Dendritic cell treated with granulocyte-macrophage colony-stimulating factor and Interleukin-4, amounts not matched to agents 40 ng/mL and 50 ng/mL, for 4 days (primary cell): Measurements from ENCODE around the gene CYP46A1.

Experiments
- H3K27ac Mint-ChIP-seq: one replicate; pipeline ENCODE4 v1.8.0; 2022; ENCODE audit warnings: mild to moderate bottlenecking, mixed read lengths
- H3K27me3 Mint-ChIP-seq: one replicate; pipeline ENCODE4 v1.8.0; 2022; ENCODE audit warnings: mild to moderate bottlenecking, mixed read lengths
- H3K36me3 Mint-ChIP-seq: one replicate; pipeline ENCODE4 v1.8.0; 2022; ENCODE audit warnings: low read depth, mixed read lengths
- H3K4me1 Mint-ChIP-seq: one replicate; pipeline ENCODE4 v1.8.0; 2022; ENCODE audit warnings: low read depth, mixed read lengths
- H3K4me3 Mint-ChIP-seq: one replicate; pipeline ENCODE4 v1.8.0; 2022; ENCODE audit warnings: mild to moderate bottlenecking, moderate library complexity, mixed read lengths
- H3K9me3 Mint-ChIP-seq: one replicate; pipeline ENCODE4 v1.8.0; 2022; ENCODE audit warnings: mixed read lengths
- intact Hi-C: fragments of 100-400 bp; cut with micrococcal nuclease; formaldehyde crosslinking; loops from one replicate; pipeline ENCODE4 v1.15.0; 2022

The CYP46A1 gene

GRCh38 chr14:99716091-99716849, 32.2 kb downstream of the CYP46A1 start:
- intact Hi-C loops: no loop called here
- Mint-ChIP-seq H3K36me3 (no peaks in the 10 kb centered on the region), H3K4me1 (no peaks in the 10 kb centered on the region), H3K4me3 (no peak overlapping the region), H3K27me3 (peaks cover 17% of the 10 kb centered on the region), H3K27ac (no peak overlapping the region), H3K9me3 (no peaks in the 10 kb centered on the region)

- Mint-ChIP-seq H3K27ac (no peak overlapping the region), H3K4me3 (no peak overlapping the region), H3K9me3 (no peaks in the 10 kb centered on the region), H3K4me1 (no peaks in the 10 kb centered on the region), H3K27me3 (peaks cover 17% of the 10 kb centered on the region), H3K36me3 (no peaks in the 10 kb centered on the region)
- intact Hi-C loops: no loop called here
These were observed 33.0 kb downstream of the CYP46A1 start for GRCh38 chr14:99716850-99717681.

GRCh38 chr14:99717682-99718013, 33.5 kb downstream of the CYP46A1 start:
- no peaks in the 10 kb centered on the region for H3K9me3 Mint-ChIP-seq
- H3K36me3 Mint-ChIP-seq: no peaks in the 10 kb centered on the region
- H3K4me3 Mint-ChIP-seq: no peak overlapping the region
- H3K27ac Mint-ChIP-seq: no peak overlapping the region
- peaks cover 17% of the 10 kb centered on the region for H3K27me3 Mint-ChIP-seq
- intact Hi-C loops: no loop called here
- no peaks in the 10 kb centered on the region for H3K4me1 Mint-ChIP-seq

GRCh38 chr14:99718031-99718810, 34.1 kb downstream of the CYP46A1 start:
- Mint-ChIP-seq H3K27ac (no peak overlapping the region), H3K36me3 (no peaks in the 10 kb centered on the region), H3K4me3 (no peak overlapping the region), H3K27me3 (peaks cover 17% of the 10 kb centered on the region), H3K4me1 (no peaks in the 10 kb centered on the region), H3K9me3 (no peaks in the 10 kb centered on the region)
- intact Hi-C loops: no loop called here

- H3K4me3 Mint-ChIP-seq: no peak overlapping the region
- H3K9me3 Mint-ChIP-seq: no peaks in the 10 kb centered on the region
- peaks cover 14% of the 10 kb centered on the region for H3K27me3 Mint-ChIP-seq
- H3K27ac Mint-ChIP-seq: no peak overlapping the region
- no peaks in the 10 kb centered on the region for H3K36me3 Mint-ChIP-seq
- no peaks in the 10 kb centered on the region for H3K4me1 Mint-ChIP-seq
- intact Hi-C loops: no loop called here
These were observed 34.7 kb downstream of the CYP46A1 start for GRCh38 chr14:99718811-99719192.

GRCh38 chr14:99720941-99721791, 37.1 kb downstream of the CYP46A1 start:
- Mint-ChIP-seq H3K36me3 (no peaks in the 10 kb centered on the region), H3K4me3 (no peak overlapping the region), H3K27ac (no peak overlapping the region), H3K27me3 (peaks cover 17% of the 10 kb centered on the region), H3K9me3 (no peaks in the 10 kb centered on the region), H3K4me1 (no peaks in the 10 kb centered on the region)
- intact Hi-C loops: no loop called here

GRCh38 chr14:99721792-99722516, 37.9 kb downstream of the CYP46A1 start:
- Mint-ChIP-seq H3K27ac (no peak overlapping the region), H3K4me3 (no peak overlapping the region), H3K36me3 (no peaks in the 10 kb centered on the region), H3K9me3 (no peaks in the 10 kb centered on the region), H3K4me1 (no peaks in the 10 kb centered on the region), H3K27me3 (peaks cover 22% of the 10 kb centered on the region)
- intact Hi-C loops: no loop called here

GRCh38 chr14:99722741-99723140, 38.6 kb downstream of the CYP46A1 start:
- intact Hi-C loops: no loop called here
- Mint-ChIP-seq H3K4me3 (no peak overlapping the region), H3K27ac (no peak overlapping the region), H3K36me3 (no peaks in the 10 kb centered on the region), H3K27me3 (peaks cover 25% of the 10 kb centered on the region), H3K9me3 (no peaks in the 10 kb centered on the region), H3K4me1 (no peaks in the 10 kb centered on the region)

- H3K9me3 Mint-ChIP-seq: no peaks in the 10 kb centered on the region
- no peak overlapping the region for H3K27ac Mint-ChIP-seq
- peaks cover 24% of the 10 kb centered on the region for H3K27me3 Mint-ChIP-seq
- H3K4me3 Mint-ChIP-seq: no peak overlapping the region
- intact Hi-C loops: no loop called here
- no peaks in the 10 kb centered on the region for H3K36me3 Mint-ChIP-seq
- H3K4me1 Mint-ChIP-seq: no peaks in the 10 kb centered on the region
These were observed 40.2 kb downstream of the CYP46A1 start for GRCh38 chr14:99724196-99724891.

GRCh38 chr14:99724939-99725773, 41.1 kb downstream of the CYP46A1 start:
- Mint-ChIP-seq H3K27ac (no peak overlapping the region), H3K4me3 (no peak overlapping the region)
- intact Hi-C loops: no loop called here

GRCh38 chr14:99725774-99726537, 41.9 kb downstream of the CYP46A1 start:
- Mint-ChIP-seq H3K4me3 (no peak overlapping the region), H3K27me3 (peaks cover 32% of the 10 kb centered on the region), H3K9me3 (no peaks in the 10 kb centered on the region), H3K27ac (no peak overlapping the region), H3K4me1 (no peaks in the 10 kb centered on the region), H3K36me3 (no peaks in the 10 kb centered on the region)
- intact Hi-C loops: no loop called here

More at GRCh38 chr14:99724939-99725773, 41.1 kb downstream of the CYP46A1 start:
- Mint-ChIP-seq H3K36me3 (no peaks in the 10 kb centered on the region), H3K27me3 (peaks cover 27% of the 10 kb centered on the region), H3K9me3 (no peaks in the 10 kb centered on the region), H3K4me1 (no peaks in the 10 kb centered on the region)
